Epithelial cell of prostate (primary cell): Measurements from ENCODE around the gene MAD1L1.
"Not testable (repeated sequence)": the region's sequence is repeated elsewhere in the genome, so short reads cannot be mapped to it uniquely, and the experiment has no call there.

Source experiments
- DNase-seq: peaks from one replicate; pipeline ENCODE4 v3.0.0-alpha.2; 2011; ENCODE audit warnings: low read depth, low spot score
- H3K27ac ChIP-seq: fragments of 450-650 bp; 2 replicates; pipeline ENCODE4 v1.5.1; 2017; ENCODE audit warnings: mild to moderate bottlenecking

Gene MAD1L1

DNA sequence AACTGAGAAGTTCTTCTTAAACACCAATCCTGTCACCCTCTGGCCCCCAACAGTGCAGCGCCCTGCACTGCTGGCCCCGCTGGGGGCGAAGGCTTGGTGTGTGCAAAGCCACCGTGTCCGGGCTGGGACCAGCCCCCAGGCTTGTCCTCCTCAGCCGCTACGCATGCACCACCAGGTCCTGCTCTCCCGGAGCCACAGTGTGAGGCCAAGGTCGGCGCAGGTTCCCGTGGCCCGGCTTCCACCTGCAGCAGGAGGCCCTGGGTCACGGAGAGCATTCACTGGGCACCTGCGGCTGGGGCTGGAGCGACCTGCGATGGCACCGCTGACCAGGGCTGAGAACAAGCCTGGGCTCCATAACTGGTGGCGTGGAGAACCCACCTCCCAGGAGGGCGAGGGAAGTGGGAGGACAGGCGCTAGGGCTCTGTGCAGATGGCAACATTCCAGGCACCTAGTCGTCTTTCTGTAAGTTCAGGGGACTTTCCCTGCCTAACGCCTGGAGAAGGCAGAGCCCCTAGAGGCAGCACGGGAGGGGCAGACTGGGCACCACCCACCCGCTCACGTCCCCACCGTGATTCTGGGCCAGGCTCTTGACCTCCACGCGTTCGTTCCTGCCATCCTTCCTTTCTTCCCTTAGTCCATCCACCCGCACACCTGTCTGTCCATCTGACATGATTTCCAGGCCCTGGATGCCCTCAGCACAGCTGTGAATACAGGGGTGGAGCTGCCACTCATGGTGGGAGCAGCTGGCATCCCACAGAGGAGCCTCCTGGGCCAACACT, 291.1 kb downstream of the MAD1L1 start:
- no peak for DNase-seq
- no peak overlapping the region for H3K27ac ChIP-seq

- no peak overlapping the region for H3K27ac ChIP-seq
- DNase-seq, result no peak
These were observed 291.9 kb downstream of the MAD1L1 start for GRCh38 chr7:1940863-1941262.

DNA sequence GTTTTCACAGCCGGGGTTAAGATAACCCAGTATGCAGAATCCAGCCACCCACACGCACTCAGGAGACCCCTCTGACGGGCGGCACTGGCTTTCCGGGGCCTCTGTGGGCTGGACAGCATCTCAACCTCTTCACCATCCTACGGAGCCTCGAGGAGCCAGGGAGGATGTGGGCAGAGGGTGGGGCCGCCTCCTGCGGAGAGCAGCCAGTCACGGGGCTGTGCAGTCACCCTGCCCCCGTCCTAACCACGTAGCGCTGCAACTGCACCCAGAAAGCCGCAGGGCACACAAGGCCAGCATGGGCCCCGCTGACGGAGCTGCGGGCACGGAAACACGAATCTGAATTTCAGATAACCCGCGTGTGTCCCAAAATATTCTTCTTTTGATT, 292.4 kb downstream of the MAD1L1 start:
- no peak for DNase-seq
- H3K27ac ChIP-seq, result no peak overlapping the region

DNA sequence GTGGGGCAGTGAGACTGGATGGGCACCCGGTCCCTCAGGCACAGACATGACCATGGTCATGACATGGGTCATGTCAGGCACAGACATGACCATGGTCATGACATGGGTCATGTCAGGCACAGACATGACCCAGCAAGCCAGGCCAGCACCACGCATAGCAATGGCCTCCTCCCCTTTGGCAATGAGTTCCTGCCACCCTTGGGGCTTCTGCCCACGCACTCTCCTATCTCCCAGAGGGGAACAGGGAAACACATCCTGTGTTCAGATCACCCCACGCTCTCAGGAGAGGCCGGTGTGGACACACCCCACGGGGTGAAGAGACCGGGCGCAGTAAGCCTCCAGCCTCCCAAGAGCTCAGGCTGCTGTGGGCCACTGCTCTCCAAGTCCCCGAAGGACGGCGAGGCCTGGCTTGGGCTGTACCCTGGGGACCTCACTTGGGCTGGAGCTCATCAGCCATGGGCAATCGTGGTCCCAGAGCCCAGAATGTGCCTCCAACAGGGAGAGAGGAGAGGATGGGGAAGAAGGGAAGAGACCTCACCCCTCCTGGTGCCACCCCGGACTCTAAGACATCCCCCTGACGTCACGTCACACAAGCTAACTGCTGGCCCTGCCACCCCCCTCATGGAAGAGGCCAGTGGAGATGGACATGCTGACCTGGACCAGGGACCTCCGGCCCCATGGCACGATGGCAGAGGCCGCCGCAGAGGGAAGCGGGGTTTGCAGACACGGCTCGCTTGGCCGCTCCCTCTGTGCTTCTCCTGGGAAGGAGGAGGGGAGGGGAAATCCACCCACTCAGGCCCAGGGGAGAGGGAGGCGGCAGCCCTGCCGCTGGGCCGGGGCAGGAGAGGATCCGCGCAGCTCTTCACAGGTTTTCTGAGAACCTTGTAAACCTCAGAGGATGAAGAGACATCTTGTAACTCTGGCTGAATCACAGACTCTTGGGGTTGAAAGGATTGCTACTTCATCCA, 293.0 kb downstream of the MAD1L1 start:
- H3K27ac ChIP-seq, result no peak overlapping the region

GRCh38 chr7:1938788-1939433, 293.8 kb downstream of the MAD1L1 start:
- H3K27ac ChIP-seq, result no peak overlapping the region
- no peak for DNase-seq

More for the DNA sequence above, 293.0 kb downstream of the MAD1L1 start:
- no peak for DNase-seq

DNA sequence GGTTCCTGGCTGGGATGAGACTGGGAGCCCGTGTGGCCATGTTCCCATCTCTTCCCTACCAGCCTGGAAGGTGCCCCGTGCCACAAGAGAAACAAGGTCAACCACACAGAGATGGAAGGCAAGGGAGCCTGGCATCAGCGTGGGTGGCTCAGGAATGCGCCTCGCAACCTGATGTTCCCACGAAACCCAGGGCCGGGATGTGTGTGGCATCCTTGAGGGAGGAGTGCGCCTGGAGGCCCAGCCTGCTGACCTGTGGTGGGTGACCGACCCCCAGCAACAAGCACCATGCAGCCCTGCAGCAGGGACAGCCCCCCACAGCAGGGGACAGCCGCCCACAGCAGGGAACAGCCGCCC, 295.5 kb downstream of the MAD1L1 start:
- no peak for DNase-seq
- H3K27ac ChIP-seq, result no peak overlapping the region

GRCh38 chr7:1936531-1937251, 296.1 kb downstream of the MAD1L1 start:
- H3K27ac ChIP-seq, result no peak overlapping the region
- no peak for DNase-seq

DNA sequence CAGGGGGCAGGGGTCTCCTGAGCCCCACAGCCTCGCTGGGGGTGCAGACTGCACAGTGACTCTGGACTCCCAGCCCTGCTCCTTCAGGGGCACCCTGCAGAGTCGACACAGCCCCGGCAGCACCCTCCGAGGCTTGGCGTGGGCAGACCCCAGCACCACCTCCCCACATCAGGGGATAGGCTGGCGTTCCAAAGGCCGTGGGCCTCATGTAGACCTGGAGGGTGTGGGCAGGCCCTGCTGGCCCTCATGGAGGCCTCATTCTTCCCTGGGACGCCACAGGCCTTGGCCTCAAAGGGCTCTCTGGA, 296.8 kb downstream of the MAD1L1 start:
- H3K27ac ChIP-seq, result no peak overlapping the region
- no peak for DNase-seq

GRCh38 chr7:1935176-1936005, 297.4 kb downstream of the MAD1L1 start:
- no peak for DNase-seq
- no peak overlapping the region for H3K27ac ChIP-seq

DNA sequence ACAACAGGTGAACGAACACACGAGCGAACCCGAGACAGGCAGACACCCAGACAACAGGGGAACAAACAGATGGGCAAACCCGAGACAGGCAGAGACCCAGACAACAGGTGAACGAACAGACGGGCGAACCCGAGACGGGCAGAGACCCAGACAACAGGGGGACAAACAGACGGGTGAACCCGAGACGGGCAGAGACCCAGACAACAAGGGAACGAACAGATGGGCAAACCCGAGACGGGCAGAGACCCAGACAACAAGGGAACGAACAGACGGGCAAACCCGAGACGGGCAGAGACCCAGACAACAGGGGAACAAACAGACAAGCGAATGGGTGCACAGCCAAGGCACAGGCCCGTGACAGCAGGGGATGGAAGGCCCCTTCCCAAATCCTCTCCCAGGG, 298.0 kb downstream of the MAD1L1 start:
- no peak overlapping the region for H3K27ac ChIP-seq
- no peak for DNase-seq

GRCh38 chr7:1934017-1934416, 298.7 kb downstream of the MAD1L1 start:
- no peak overlapping the region for H3K27ac ChIP-seq
- DNase-seq, result no peak

DNA sequence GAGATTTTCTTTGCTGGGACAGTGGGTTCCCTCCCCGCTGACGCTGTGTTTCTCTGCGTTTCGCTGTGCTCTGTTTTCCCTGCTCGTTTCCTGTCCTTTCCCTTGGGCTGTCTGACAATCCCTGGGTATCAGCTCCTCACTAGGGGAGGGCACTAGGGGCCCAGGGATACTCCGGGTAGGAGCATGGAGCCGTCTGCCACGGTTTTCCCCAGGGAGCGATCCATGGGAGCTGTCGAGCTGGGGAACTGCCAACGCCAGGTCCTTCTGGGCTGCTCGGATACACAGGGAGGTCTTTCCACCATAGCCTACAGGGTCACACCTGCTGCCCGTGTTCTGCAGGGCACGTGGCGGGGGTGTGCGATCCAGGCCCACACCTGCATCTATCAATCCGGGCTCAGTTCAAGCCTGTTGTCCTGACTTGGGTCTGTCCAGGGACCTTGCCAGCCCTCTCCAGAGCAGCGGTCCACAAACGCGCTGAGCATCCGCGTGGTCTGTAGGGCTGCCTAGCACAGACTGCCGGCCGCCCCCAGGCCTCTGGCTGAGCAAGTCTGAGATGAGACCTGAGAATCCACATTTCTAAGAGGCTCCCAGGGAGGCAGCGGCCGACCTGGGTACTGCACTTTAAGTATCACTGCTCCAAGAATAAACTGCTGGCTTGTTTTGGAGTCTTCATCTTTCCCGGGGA, 299.5 kb downstream of the MAD1L1 start:
- DNase-seq, result no peak

GRCh38 chr7:1931951-1932270, 300.8 kb downstream of the MAD1L1 start:
- no peak for DNase-seq
- H3K27ac ChIP-seq, result no peak overlapping the region

More for the DNA sequence above, 299.5 kb downstream of the MAD1L1 start:
- no peak overlapping the region for H3K27ac ChIP-seq

DNA sequence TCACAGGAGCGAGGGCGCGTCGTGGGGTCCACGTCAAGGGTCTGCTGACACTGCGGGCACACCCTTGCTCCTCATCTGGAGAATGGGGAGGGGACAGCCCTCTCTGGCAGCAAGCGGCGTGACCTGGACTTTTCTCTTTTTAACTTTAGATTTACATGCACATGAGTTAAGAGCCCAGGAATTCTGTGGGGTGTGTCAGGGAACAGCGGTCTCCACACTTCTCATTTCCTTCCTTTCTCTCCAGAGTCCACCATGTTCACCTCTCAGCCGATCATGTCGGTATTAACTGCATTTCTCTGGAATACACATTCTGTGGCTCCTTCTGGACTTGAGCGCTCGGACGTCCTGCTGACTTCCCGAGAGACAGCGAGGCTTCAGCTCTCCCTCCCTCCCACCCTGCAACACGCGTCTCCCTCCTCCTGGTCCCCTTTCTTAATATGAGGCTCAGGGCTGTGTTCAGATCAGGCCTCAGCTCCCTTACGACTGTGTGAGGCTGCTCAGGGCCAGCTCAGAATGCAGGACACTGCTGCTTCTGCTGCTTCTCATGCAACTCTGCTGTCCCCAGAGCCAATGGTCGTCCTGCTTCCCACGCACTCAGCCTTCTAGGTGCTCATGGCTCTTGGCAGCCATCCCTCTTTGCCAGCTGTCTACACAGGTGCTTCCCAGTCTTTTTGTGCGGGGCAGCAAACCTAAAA, 301.3 kb downstream of the MAD1L1 start:
- DNase-seq, result no peak
- no peak overlapping the region for H3K27ac ChIP-seq

DNA sequence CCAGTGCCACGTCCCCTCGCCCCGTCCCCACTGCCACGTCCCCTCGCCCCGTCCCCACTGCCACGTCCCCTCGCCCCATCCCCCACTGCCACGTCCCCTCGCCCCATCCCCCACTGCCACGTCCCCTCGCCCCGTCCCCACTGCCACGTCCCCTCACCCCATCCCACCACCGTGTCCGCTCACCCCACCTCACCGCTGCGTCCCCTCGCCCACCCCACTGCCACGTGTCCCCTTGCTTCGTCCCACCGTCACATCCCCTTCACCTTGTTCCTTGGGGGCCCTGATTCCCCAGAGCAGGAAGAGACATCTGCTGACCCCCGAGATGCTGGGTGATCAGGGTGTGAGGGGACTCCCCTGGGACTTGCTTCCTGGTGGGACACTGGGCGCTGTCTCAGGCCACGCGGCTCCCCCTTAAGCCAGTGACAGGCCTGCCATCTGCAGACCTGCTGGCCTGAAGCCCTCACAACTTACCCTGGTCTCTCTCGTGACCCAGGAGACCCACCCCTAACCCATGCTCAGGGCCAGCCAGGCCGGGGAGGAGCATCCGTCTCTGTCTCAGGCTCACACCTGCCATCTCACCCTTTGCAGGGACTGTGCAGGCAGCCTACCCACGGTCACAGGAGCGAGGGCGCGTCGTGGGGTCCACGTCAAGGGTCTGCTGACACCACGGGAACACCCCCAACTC, 302.2 kb downstream of the MAD1L1 start:
- DNase-seq, result no peak
- H3K27ac ChIP-seq, result no peak overlapping the region

- DNase-seq, H3K27ac ChIP-seq: not testable (repeated sequence)
These were observed 303.3 kb downstream of the MAD1L1 start for GRCh38 chr7:1929349-1929925.

GRCh38 chr7:1928645-1929348, 303.9 kb downstream of the MAD1L1 start:
- no peak for DNase-seq
- H3K27ac ChIP-seq, result no peak overlapping the region
